Mesenteric fat pad (tissue), 1 donor: Measurements from ENCODE around the gene GRAMD1B. TPM values are rescaled to one million over a fixed set of nuclear protein-coding genes. Genes with fewer than 3 reads are reported as not detected.

Experiments
- DNase-seq: peaks from one replicate; pipeline ENCODE4 v3.0.0-alpha.2; 2020; ENCODE audit warnings: low spot score
- total RNA-seq: library from RNA; stranded (reverse); fragmentation: NEBNext Ultra II Directional; extraction: Animal tissue kit (Norgen Biotek cat#: 25700); gene quantifications from one replicate; pipeline ENCODE4 v1.2.1, GENCODE V29; 2021
- donor health status: DM: yes; HTN: yes; CAD: no.

The GRAMD1B gene
- total RNA-seq, 1 donor from 2014 or later: 7.7 TPM

DNA sequence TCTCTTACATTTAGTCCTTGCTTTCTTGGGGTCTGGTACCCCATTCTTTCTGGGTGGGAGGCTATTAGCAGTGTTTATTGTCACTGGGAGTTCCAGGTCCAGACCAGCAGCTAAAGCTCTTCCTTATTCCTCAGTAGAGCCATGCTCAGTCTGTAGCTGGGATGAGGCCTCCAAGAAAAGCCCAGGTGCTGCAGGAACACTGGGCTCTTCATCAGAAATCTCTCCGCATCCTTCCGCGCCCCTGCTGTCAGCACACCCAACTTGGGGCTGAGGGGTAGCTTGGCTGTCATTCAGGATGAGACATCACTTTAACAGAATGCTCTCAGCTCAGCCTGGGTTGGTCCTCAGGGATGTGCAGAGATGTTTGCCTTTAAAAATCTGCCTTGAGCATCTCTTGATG, 97.5 kb downstream of the GRAMD1B start:
- DNase-seq: no peak

DNA sequence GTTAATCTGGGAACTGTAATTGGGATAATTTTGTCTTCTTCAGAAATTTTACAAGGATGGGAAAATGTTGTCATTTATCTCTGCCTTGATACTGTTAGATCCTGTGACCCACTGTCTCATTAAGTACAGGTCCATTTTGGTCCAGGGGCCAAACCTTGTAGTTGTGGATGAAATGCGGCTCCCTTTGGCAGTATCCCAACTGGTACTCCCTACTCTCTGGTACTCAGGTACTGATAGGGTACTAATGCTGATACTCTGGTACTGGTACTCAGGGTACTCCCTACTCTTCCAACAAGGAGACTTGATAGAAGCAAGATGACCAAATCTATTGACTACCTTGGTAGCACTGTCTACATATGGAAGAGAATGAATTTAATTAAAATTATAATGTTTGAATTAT, 97.9 kb downstream of the GRAMD1B start:
- no peak for DNase-seq

DNA sequence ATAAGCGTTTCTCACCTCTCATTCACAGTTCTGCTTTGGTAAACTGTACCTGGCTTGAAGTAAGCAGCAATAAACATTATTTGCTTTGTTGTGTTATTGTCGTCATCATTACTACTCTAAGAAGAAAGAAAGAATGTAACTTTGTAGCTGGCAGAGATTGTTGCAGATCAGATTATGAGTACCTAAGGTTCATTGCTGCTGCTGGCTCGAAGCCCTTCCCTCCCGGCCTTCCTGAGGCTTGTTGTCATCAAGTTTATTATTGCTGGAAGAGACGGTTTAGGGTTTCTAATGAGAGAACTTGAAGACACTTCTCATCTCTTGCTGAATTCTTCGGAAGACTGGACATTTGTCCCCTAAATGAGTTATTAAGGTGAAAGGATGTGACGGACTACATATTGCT, 101.3 kb downstream of the GRAMD1B start:
- DNase-seq: no peak

DNA sequence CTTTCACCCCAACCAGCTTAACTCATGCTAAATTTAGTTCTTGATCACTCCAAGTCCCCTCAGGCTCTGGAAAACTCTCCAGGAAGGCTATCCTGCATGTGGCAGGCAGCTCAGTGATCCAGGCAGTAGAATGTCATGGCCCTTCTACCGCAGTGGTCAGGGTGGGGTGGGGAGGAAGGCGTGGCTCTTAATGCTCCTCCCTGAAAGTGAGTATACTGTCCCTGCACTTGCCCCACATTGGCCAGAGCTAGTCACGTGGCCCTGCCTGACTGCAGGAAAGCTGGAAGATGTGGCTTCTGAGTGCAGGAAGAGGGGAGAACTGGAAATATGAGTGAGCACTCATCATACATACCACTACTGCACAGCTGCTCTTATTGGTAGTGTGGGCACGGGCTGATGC, 102.1 kb downstream of the GRAMD1B start:
- no peak for DNase-seq

DNA sequence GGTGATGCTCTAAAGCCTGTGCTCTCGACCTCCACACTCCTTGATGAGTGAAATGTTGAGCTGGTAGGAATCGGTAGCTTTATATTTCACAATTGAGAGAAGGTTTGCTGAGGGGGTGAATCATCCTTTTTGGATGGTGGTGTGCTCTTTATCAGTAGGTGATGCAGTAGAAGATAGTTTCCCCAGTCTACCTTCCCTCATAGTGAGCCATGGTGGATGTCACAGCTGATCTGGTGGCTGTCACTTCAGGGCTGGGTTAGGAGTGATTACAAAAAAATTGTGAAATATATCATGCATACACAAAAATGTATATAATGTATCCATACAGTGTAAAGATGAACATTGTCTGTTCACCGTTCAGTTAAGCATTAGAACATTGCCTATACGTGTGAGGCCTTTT, 105.3 kb downstream of the GRAMD1B start:
- no peak for DNase-seq

DNA sequence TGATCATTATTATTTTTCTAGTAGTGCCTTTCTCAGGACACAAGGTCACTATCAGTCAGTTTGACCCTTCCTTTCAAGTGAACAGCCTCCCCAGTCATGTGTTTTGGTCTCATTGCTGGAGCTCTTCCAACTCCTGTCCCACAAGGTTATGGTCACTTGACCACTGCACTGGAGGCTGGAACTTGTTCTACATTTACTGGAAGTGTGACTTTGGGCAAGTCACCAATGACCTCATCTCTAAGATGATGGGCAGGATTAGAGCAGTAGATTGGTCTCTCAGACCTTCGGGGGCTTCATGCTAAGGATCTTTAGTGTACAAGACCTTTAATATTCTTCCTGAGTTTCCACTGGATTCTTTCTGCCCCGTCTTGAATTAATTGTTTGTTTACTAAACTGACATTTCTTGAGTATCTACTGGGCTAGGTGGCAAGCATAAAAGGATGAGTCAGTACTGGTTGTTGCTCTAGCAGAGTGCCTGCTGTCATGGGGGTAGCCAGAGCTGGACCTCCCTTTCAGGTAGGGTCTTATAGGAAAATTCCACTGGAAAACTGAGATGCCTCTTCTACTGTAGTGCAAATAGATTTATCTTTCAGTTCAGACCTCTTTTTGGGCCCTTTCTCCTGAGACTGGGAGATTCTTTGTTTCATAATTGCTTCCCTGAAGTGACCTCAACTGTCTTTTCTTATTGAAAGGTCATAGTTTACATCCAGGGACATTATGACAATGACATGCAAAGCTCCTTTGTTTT, 106.8 kb downstream of the GRAMD1B start:
- no peak for DNase-seq

DNA sequence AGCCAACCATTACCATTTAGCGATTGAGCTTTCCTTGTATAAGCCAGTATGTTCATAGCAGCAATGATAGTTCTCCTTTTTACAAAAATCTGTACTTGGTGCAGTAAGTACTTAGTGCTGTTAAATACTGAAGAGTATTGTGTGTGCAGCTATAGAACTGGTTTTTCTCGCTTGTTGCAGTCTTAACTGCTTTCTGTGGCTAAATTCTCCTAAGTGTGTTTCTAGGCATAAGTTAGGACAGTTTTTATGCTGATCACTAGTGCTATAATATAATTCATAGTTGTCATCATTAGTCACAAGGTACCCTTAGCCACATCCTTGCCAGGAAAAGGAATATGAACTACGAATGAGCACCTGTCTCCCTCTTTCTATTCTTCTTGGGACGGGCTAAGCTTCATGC, 107.7 kb downstream of the GRAMD1B start:
- DNase-seq: no peak

DNA sequence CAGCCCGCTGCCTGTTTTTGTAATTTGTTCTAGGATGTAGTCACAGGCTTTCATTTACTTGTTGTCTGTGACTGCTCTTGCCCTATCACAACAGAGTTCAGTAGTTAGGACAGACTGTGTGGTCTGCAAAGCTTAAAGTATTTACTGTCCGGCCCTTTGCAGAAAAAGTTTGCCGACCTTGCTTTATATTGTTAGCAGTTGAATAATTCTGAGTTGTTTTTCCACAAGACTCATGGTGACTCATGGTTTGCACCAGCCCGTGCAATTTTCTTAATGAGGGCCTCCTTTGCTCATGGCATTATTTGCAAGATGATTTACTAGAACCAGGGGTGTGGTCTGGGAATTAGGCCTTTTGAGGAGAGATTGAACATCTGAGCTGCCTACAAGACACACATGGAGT, 113.7 kb downstream of the GRAMD1B start:
- DNase-seq: no peak

DNA sequence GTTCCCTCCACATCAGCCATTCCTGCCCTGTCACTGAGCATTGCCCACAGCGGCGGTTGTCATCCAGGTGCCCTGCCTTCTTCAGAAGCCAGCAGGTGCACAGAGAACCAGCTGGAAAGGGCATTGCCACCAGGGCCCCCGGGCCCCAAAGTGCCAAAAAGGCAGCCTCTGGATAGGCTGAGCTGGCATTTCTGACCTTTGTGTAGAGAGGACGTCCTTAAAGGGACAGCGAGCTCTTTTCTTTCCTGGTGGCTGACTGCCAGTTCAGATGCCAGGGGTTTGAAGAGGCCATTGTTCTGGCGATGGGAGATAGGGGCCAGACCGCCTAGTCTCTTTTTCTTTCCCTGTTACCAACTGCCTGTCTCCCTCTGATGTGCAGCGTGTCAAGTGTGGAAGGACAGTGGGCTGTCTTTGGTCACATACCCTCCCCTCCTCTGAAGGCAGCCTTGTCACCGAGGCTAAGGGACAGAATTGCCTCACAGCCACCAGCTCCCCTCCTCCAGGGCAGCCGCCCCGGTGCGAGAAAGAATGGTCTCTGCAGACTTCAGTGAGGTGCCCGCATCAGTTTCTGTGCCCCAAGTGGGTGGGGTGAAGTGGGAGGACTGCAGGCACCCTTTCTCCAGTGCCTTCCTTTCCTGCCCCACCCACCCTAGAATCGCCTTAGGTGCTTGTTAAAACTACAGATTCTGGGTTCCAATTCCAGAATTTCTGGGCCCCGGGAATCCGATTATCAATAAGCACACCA, 114.7 kb downstream of the GRAMD1B start:
- DNase-seq: no peak

DNA sequence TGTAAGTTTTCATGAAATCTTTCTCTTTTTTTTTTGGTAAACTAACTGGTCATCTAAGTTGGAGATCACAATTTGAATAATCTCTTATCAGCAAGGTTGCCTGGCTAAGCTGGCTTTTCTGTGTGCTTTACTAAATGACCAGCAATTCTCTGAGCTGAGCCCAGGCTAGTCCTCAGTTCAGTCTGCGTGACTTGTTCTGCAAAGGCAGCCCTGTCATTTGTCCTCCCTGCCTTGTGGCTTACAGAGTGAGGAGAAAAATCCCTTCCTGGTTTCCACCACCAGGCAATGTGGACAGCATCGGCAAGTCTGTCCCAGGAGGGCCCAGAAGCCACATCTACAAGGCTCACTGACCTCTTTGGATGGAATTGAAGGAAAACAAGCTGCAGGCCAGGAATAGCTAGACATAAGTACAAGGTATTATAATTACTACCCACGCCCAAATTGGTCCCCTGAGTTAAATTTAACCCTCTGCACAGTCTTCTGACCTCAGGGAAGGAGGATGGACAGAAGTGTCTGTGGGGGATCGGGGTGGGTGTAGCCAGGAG, 115.7 kb downstream of the GRAMD1B start:
- DNase-seq: no peak

DNA sequence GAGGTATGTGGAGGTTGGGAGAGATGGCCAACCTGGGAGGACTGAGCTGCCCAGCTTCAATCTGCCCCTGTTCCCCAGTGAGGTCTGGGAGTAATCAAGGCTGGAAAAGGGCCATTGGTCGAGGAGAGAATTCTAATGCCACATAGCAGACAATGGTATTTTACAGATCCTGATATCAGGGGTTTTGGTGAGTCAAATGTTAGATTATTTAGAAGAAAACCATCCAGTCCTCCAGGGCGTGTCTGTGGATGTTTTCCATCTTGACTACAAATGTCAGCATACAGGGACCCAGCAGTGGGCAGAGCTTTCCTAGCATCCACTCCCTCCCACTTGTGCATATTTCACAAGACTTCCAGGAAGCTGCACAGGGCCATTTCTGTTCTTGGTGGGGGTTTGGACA, 116.4 kb downstream of the GRAMD1B start:
- DNase-seq: no peak

DNA sequence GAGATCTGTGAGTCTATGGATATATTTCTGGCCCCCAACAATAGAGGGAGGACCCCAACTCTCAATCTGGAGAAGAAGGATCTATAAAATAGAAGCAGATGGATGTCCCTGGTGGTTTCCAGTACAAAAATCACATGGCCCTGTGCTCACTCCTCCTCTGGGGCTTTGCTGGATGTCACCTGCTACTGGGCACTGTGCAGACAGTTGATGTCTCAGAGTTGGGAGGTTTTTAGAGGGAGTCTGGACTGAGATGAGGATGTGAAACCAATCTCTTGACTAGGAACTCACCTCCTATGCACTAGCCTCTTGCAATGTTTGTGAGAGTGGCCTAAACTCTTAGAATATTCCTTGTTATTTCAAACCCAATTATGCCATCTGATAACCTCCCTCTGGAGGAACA, 117.1 kb downstream of the GRAMD1B start:
- no peak for DNase-seq

DNA sequence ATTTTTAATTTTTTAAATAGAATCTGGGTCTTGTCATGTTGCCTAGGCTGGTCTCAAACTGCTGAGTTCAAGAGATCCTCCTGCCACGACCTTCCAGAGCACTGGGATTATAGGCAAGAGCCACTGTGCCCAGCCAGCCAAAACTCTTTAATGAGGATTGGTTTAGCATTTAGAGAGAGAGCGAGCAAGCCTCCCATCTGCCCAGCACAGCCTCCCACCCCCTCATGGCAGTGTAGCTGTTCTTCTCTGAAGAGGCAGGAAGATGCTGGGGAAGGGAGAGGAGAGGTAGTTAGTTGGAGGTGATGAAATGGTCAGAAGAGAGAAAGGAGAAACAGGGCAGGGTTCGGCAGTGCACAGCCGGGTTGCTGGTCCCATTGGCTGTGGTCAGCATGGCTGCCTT, 118.7 kb downstream of the GRAMD1B start:
- no peak for DNase-seq

DNA sequence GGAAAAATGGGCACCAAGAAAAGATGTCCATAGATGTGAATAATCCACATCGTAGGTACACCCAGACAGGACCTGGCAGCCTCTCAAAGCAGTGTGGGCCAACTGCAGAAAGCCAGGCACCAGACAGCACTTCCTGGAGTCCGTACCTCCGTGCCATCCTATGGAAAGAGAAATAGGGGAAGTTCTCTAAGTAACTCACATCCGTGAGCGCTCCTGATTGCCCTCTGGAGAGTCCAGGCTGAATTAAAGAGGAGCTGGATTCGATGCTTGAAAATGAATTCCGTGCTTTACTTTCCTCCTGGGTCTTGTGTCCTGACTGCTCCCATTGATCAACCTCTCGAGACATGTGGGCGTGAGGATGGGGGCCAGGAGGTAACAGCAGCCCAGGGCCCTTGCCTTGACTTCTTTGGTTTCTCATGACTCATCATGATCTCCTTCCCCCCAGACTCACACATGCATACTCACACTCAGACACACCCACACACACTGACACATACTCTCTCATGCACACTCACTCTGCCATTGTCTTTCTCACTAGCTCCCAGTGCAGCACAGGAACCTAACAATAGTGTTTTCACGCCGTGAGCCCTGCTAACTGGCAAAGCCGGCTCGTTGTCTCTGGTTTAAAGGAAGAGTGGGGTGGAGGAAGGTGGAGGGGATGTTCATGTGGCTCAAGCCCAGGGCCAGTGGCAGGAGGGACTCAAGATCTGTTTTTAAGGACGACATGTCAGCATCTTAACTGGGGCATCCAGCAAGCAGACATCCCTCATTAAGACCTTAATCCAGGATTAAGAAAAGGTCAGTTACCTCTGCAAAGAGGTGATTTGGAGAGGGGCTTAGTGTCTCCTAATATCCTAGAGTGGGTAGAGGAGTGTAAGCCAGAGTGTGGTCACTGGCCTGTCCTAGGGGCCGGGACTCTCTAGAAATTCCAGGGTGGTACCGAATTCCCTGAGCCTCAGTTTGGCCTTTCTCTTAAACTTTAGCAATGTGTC, 120.2 kb downstream of the GRAMD1B start:
- no peak for DNase-seq

DNA sequence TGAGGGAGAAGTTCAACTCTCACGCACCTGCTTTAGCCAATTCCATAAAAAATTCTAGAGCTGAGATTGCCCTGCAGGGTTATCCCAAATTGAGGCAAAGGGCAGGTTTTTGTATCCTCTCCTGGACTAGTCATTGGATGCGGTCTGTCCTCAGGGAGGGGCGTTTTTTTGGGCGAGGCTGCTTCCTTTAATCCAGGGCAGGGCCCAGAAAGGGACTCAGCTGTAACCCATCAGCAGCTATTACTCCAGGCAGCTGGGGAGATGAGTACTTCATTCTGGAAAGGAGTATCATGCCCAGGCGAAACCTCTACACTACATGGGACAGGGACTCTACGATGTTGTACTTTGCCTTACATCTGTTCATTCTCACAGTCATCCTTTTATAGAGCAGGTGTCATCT, 121.0 kb downstream of the GRAMD1B start:
- no peak for DNase-seq

DNA sequence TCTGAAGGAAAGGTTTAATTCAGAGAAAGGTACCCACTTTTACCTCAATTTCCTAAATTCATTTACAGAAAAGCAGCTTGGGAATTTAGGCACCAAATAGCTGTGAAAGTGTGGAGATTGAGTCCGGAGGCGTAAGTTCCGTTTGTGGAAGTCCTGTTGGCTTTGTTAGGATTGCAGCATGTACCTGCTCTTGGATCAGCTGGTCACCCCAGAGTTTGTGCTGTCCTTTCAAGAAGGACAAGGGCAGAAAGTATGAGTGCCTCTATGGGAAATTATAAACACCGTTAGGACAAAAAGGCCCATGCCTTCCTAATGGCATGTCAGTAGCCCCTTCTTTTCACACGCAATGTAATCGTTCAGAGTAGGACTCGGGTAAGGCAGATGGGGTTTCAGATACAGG, 126.6 kb downstream of the GRAMD1B start:
- no peak for DNase-seq

DNA sequence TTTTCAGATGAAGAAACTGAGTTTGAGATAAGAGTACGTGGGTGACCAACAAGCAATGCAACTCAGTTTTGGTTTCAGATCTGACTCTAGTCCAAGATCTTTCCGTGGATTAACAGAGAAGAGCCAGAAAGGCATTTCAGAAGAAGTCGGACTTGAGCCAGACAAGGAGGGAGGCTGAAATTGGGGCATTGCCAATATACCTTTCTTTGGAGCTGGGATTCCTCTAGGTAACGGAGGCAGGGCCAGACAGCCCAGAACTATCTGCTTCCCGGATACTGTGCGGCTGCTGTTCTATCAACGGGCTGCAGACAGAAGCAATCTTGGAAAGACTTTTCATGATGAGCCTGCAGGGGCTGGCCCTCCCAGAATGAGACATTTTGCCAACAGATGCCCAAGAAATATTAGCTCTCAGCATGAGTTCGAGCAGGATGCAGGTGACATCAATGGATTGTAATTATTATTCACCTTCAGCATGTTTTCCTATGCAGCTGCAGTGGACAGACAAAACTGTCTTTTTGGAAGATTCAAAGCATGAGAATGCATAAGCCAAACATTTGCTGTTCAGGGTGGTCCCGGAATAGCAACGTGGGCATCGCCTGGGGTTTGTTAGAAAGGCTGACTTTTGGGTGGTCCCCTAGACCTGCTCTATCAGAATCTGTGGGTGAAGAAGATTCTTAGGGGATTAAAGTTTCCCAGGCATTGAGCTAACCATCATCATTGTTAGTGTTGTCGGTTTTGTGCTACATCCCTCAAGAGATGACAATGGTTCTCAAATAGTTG, 128.7 kb downstream of the GRAMD1B start:
- DNase-seq: no peak

DNA sequence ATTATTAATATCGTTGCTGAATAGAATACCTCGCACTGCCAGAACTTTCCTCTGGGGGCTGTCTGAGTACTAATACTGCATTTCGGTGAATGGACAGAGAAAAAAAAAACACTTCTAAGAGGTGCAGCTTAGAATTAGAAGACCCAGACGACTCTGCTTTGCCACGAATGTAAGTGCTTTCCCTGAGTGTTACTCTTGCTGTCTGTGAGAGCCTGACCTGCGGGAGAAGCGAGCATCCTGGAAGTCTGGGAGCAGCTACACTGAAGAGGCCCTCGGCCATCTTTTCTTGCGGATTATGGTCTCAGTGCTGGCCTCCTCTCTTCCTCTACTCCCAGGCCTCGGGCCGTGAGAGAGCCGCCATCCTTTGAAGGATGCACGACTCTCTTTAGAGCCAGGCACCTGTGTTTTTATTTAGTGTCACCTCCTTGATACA, 129.5 kb downstream of the GRAMD1B start:
- no peak for DNase-seq

DNA sequence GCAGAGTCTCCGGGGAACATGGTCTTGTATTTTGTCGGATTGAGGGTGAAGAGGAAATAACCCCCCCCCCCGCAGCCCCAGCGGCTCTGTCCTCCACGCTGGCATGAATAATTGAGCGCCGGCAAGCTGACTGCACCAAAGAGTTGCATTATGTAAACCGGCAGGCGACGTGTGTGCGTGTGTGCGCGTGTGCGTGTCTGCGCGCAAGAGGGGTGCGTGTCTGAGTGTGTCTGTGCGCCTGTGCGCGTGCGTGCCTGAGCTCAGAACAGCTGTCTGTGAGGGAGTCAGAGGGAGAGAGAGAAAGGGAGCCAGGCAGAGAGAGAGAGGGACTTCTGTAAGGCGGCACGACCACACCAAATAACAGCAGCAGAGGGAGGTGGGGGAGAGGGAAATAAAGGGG, 129.9 kb downstream of the GRAMD1B start:
- no peak for DNase-seq

DNA sequence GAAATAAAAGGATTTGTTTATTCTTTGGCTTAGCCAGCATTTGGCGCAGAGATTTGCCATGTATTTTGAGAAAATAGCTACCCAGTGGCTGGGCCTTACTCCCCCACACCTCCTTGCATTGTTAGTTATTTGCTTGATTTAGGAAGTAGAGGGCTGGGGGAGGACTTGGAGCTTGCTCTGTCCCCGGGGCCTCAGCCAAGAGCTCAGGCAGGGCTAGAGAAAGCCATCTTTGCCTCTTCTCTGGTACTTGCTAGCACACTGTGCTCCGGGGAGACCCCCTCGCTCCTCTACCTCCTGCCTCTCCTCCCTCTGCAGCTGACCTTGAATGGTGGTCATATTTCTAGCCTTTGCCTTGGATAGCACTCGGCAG, 131.3 kb downstream of the GRAMD1B start:
- DNase-seq: no peak

DNA sequence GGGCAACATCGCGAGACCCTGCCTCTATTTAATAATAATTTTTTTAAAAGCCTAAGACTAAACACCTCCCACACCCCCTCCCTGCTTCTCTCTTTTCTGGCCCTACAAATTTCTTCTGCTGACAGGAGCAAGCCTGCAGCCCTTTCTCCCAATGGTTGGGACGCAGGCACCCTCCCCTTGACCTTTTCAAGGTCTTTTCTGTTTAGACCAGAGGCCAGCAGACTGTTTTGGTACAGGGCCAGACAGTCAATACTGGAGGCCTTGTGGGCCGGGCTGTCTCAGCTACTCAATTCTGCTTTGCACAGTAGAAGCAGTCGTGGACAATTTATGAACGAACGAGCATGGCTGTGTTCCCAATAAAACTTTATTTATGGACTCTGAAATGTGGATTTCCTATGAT, 132.1 kb downstream of the GRAMD1B start:
- DNase-seq: no peak
